GM12874 (cell line): Measurements from ENCODE around the gene NDST4.
A peak's percentile ranks its signal among the peaks of the same experiment; 100 is the strongest.

Source experiments
- TF ChIP-seq, protein P1 (sequence below): IDR thresholded peaks from 2 replicates; pipeline ENCODE4 v1.5.1; 2011; ENCODE audit warnings: low read depth, mild to moderate bottlenecking, control low read depth, low read length, moderate library complexity; ENCODE audit not compliant: insufficient read depth

NDST4 gene

DNA sequence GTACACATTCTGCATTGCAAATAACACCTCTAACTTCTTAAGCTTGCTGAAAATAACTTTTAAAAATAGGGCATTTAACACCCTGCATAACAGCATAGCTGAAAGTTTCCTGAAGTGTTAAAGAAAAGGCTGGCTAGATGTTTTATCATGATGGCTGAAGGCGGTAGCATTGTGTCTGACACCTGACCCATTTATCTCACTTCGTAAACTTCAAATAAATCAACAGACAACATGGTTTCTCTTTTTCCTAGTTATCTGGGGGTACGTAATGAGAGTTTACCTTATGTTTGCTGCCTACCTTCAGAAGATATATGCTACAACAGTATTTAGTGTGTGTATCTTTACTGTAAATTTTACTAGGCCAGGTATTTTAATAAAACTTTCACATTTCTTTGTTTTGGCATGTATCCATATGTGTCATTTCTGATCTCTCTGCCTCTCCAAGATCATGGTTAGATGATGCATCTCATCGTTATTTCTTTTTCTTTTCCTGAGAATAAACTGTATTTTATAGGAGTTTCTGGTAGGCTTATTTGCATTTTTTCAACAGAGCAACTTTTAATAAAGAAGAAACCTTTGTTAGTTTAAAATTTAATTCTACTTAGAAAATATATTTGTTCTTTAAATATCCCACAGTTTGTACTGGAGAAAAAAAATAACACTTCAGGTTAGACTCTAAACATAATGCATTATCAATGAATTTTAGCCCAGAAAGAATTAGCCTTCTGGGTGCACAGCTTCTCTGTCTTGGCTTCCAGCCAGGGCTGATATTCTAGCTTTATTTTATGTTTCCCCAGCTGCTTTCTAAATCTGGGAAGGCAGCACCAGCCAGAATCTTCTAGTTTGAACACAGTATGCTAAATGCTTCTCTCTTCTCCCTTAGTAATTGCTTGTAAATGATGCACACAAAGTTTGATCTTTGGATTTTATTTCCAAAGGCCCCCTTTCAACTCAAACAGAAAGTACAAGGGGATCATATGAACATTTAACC lies 2.9 kb downstream of the NDST4 start:
- TF ChIP-seq, protein P1, sequence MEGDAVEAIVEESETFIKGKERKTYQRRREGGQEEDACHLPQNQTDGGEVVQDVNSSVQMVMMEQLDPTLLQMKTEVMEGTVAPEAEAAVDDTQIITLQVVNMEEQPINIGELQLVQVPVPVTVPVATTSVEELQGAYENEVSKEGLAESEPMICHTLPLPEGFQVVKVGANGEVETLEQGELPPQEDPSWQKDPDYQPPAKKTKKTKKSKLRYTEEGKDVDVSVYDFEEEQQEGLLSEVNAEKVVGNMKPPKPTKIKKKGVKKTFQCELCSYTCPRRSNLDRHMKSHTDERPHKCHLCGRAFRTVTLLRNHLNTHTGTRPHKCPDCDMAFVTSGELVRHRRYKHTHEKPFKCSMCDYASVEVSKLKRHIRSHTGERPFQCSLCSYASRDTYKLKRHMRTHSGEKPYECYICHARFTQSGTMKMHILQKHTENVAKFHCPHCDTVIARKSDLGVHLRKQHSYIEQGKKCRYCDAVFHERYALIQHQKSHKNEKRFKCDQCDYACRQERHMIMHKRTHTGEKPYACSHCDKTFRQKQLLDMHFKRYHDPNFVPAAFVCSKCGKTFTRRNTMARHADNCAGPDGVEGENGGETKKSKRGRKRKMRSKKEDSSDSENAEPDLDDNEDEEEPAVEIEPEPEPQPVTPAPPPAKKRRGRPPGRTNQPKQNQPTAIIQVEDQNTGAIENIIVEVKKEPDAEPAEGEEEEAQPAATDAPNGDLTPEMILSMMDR, result no peak

DNA sequence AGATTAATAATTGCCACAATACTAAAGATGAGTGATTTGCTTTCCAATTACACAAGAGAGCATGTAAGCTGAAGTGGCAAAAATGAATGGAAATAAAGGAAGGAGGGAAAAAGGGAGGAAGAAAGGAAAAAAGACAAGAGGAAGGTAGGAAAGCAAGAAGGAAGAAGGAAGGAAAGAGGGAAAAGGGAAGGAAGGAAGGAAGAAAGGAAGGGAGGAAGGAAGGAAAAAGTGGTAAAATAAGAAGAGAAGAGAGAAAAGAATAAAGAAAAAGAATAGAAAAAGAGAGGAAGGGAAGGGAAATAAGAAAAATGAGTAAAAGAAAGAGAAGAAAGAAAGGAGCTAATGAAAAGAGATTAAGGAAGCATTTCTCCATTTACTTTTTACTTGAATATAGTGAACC lies 4.6 kb downstream of the NDST4 start:
- TF ChIP-seq, protein P1, result no peak

DNA sequence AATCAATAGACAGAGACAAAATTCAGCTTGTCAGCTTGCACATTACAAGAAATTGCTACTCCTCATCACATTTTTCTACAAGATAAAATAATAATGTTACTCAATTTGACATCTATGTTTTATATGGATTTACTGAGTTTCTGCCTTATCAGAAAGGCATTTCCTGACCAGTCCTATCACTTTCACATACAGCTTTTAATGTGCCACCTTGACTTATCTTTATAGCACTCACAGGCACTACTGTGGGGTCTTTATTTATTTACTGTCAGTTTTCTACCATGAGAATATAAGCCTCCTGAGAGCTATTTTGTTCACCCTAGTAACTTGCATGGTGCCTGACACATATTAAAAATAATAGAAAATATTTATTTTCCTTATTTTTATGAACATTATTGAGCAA lies 6.0 kb downstream of the NDST4 start:
- TF ChIP-seq, protein P1, result no peak

- TF ChIP-seq, protein P1, result no peak
Measured at GRCh38 chr4:115101675-115102074, 11.7 kb downstream of the NDST4 start.

GRCh38 chr4:115090483-115091075 lies 22.8 kb downstream of the NDST4 start:
- TF ChIP-seq, protein P1, result peak; percentile 24; the same call in 1 of the 2 replicates

GRCh38 chr4:115082633-115083032 lies 30.8 kb downstream of the NDST4 start:
- TF ChIP-seq, protein P1, result no peak

DNA sequence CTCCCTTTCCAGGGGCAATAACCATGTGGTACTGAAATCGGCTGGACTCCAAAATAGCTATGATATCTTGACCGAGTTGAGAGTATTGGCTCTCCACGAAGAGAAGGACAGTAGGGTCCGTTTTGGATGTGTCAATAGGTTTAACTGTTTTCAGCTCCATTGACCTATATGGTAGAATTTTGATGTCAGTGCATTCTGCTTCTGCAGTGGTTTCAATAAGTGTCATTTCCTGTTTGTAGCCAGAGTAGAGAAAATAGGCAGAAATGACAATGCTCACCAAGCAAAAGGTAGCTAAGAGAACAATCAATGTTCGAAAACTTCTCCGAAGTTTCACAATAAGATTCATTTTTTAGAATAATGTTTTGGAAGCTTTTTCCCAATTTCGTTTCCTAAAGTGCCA lies 36.7 kb downstream of the NDST4 start:
- TF ChIP-seq, protein P1, result no peak
